Measurements from ENCODE around the gene HUNK. TPM values are rescaled to one million over a fixed set of nuclear protein-coding genes. Genes with fewer than 3 reads are reported as not detected.

Gene HUNK
- total and polyA plus RNA-seq, 8 donors: 2.6 to 17.0 (median 9.0) TPM

DNA sequence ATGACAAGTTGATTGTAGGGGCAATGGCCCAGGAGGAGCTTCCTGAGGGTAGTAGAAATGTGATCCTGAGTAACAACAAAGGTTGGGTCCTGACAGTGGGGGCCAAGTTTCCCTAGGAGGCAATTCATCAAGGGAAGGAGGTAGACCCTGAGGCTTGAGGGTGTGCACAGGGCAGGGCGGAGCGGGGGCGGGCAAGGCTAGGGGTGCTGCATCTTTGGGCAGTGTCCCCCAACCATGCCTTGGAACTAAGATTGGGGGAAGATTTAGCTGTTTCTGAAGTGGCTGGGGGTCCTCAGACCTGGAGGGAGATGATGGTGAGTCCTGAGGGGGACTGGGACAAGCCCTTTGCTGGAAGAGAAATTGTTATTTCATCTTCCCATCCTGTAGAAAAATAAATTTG is 50.9 kb downstream of the HUNK start:
- WGBS, 2 donors: 95 to 98% methylated on average over 3 of the region's 3 CpGs
- no peaks in the 10 kb centered on the region for H3K36me3 ChIP-seq
- ATAC-seq (no peak), FAIRE-seq (no peak), DNase-seq (no peak)
- intact Hi-C loops (cut with DNase I): no loop called here
- no peak overlapping the region for H3K27ac ChIP-seq
- no peak for TF ChIP-seq CTCF (IDR thresholded peaks at IDR 0.05)
- H3K9me3 ChIP-seq: no peaks in the 10 kb centered on the region
- H3K4me1 ChIP-seq: no peaks in the 10 kb centered on the region
- no peak overlapping the region for H3K4me3 ChIP-seq
- H3K27me3 ChIP-seq: no peaks in the 10 kb centered on the region

DNA sequence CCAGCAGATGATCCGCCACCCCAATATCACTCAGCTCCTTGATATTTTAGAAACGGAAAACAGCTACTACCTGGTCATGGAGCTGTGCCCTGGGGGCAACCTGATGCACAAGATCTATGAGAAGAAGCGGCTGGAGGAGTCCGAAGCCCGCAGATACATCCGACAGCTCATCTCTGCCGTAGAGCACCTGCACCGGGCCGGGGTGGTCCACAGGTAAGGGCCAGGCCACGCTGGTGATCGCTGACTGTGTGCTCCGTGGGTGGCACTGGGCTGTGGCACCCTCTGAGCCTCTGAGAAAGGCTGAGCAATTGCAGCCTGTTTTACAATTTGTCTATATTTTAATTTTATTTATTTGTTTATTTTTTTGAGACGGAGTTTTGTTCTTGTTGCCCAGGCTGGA is 51.7 kb downstream of the HUNK start:
- 96% methylated on average over 13 of the region's 13 CpGs for WGBS, 2 donors
- Histone ChIP-seq H3K27ac (no peak overlapping the region), H3K4me1 (no peaks in the 10 kb centered on the region), H3K27me3 (no peaks in the 10 kb centered on the region), H3K36me3 (no peaks in the 10 kb centered on the region), H3K4me3 (no peak overlapping the region), H3K9me3 (no peaks in the 10 kb centered on the region)
- intact Hi-C loops (cut with DNase I): no loop called here
- DNase-seq: no peak
- no peak for TF ChIP-seq CTCF (IDR thresholded peaks at IDR 0.05)
- no peak for ATAC-seq
- no peak for FAIRE-seq

- H3K4me1 ChIP-seq: no peaks in the 10 kb centered on the region
- no peaks in the 10 kb centered on the region for H3K36me3 ChIP-seq
- no peak for TF ChIP-seq CTCF (IDR thresholded peaks at IDR 0.05)
- DNase-seq (no peak), FAIRE-seq (no peak), ATAC-seq (no peak)
- H3K9me3 ChIP-seq: no peaks in the 10 kb centered on the region
- 97% methylated on average over 3 of the region's 3 CpGs for WGBS, 2 donors
- no peak overlapping the region for H3K4me3 ChIP-seq
- no peaks in the 10 kb centered on the region for H3K27me3 ChIP-seq
- H3K27ac ChIP-seq: no peak overlapping the region
- intact Hi-C loops (cut with DNase I): no loop called here
Measured at GRCh38 chr21:31926498-31926897, 53.7 kb downstream of the HUNK start.

DNA sequence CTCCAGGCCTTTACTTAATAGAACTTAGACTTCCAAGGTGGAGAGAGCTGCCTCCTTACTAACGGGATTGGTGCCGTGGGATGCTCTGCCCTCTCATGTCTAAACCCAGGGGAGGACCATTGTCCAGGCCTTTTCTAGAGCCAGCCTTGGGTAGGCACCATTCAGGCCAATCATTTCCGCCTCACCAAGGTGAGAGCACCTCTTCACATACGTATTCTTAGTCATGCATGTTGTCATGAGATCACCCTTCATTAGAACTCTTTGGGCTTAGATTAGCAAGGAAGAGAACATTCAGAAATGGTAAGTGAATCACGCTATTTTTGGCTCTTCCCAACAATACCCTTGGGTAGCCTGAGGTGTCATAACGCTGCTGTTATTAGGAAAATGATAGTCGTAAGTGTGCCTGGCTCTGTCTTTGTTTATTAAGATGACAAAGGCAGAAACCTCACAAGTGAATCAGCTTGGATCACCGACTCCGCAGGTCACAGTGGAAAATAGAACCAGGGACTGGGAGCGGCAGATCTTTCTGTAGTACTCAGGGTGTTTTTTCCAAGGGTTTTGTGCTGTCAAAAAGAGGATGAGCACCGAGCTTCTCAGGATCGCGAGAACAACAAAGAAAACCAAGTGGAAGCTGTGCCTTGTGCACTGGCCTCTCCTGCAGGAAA is 55.0 kb downstream of the HUNK start:
- Histone ChIP-seq H3K9me3 (no peaks in the 10 kb centered on the region), H3K27ac (no peak overlapping the region), H3K36me3 (no peaks in the 10 kb centered on the region), H3K4me3 (no peak overlapping the region), H3K27me3 (no peaks in the 10 kb centered on the region), H3K4me1 (no peaks in the 10 kb centered on the region)
- no peak for ATAC-seq
- no peak for TF ChIP-seq CTCF (IDR thresholded peaks at IDR 0.05)
- FAIRE-seq: no peak
- 88 to 89% methylated on average over 13 of the region's 13 CpGs for WGBS, 2 donors
- DNase-seq: no peak
- intact Hi-C loops (cut with DNase I): no loop called here

- FAIRE-seq: no peak
- no peaks in the 10 kb centered on the region for H3K27me3 ChIP-seq
- no peak for ATAC-seq
- H3K4me3 ChIP-seq: no peak overlapping the region
- TF ChIP-seq CTCF (IDR thresholded peaks at IDR 0.05): no peak
- H3K36me3 ChIP-seq: no peaks in the 10 kb centered on the region
- DNase-seq: no peak
- no peaks in the 10 kb centered on the region for H3K9me3 ChIP-seq
- H3K4me1 ChIP-seq: no peaks in the 10 kb centered on the region
- H3K27ac ChIP-seq: no peak overlapping the region
- intact Hi-C loops (cut with DNase I): no loop called here
- WGBS, 2 donors: 90 to 92% methylated on average over 4 of the region's 4 CpGs
Measured at GRCh38 chr21:31928656-31929055, 55.8 kb downstream of the HUNK start.
